NCI-H446 treated with DMSO at 0.1 percent for 48 hours (cell line): ENCODE results near the gene VASN.
"Not testable (repeated sequence)": the region's sequence is repeated elsewhere in the genome, so short reads cannot be mapped to it uniquely, and the experiment has no call there.

ENCODE experiments used
- DNase-seq: peaks from one replicate; lab custom pipeline; 2025; lab: John Stamatoyannopoulos, UW

Gene VASN

DNA sequence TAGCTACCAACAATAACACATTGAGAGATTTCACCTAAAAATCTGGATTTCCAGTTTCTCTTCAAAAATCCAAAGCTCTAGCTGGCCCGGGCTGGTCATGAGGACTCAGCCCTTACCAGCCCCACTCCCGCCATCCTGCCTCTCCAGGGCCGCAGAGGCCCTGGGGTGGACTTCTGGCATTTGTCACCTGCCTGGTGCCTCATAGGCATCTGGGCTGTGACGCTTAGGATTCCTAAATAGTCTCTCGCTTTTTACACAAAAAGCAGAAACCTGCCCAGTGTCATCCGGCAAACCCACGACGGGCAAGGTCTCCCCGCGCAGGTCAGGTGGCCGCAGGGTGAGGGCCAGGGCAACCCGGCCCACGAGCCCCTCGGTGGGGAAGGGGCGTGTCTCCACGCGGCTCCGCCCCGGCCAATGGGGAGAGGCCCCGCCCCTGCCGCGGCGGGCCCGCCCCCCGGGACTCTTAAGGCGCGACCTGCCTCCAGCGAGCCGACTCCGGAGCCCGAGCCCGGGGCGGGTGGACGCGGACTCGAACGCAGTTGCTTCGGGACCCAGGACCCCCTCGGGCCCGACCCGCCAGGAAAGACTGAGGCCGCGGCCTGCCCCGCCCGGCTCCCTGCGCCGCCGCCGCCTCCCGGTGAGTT is at the start of gene VASN:
Gene VASN (plus strand): TSS at position 492 of the 644 bp plus-strand sequence. CDS start 9,030 bp downstream, outside the sequence.
- DNase-seq: no peak

DNA sequence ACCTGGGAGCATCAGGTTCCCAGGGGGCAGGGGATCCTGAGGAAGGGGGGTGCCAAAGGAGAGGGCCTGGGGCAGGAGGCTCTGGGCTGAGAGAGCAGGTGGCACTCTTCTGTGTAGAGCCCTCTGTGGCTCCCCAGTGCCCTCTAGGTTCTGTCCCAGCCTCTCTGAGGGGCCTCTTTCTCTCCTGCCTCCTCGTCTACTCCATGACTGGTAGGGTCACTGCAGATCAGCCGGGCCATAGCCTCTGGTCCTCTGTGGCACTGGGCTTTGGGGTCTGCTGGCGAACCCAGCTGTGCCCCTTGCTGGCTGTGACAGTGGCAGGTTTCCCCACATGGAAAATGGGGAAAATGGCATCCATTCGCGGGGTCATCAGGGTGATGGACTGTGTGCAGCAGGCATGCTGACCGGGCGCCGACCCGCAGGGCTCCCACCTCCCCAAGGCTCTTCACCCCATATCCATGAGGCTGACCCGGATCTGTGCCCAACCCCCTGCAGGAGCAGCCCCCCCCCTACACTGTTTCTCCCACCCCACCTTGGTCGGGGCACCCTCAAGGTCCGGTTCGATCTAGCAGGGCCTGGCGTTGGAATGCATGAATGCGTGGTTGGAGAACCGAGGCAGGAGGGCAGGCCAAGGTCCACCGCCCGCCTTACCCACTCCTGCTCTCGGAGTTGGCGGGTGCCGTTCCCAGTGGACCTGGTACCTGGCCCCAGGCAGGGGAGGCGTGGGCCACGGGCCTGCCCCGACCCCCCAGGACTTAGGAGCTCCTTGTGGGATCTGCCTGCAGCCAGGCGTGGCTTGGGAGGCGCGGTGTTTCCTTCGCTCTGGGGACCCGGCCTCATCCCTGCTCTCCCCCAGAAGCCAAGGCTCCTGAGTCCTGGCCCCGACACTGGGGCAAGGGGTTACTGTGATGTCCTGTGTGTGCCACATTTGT is 49.3 kb upstream of the VASN start:
- no peak for DNase-seq

DNA sequence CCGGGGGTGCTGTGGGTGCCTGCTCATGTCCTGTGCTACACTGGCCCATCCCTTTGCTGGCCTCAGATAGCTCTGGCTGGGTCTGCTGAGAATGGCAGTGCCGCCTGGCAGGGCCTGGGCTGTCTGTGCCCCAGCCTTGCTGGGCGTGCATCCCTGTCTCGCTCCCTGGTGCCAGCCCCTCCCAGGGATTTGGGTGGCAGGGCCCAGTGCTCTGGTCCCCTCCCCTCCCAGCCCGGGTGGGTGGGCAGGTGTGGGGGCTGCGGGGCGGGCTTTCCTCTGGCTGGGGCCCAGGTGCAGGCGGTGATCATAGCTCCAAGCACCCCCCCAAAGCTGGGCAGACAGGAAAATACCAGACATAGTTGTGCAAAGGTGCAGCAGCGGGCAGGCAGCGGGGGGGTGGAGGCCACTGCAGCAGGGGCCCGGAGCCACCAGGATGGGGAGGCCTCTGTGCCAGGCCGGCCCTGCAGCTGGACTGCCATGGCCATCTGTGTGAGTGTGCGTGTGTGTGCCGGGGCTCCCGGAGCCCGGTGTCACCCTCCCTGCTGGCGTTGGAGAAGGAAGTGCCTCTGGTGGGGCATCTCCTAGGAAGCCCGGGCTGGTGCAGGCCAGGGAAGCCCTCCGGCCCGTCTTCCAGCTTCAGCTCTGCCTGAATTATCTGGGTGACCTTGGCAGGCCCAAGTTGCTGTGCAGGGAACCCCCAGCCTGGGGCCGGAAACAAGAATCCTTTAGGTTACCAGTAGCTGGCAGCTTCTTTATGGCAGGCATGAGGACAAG is 48.4 kb upstream of the VASN start:
- DNase-seq: no peak

DNA sequence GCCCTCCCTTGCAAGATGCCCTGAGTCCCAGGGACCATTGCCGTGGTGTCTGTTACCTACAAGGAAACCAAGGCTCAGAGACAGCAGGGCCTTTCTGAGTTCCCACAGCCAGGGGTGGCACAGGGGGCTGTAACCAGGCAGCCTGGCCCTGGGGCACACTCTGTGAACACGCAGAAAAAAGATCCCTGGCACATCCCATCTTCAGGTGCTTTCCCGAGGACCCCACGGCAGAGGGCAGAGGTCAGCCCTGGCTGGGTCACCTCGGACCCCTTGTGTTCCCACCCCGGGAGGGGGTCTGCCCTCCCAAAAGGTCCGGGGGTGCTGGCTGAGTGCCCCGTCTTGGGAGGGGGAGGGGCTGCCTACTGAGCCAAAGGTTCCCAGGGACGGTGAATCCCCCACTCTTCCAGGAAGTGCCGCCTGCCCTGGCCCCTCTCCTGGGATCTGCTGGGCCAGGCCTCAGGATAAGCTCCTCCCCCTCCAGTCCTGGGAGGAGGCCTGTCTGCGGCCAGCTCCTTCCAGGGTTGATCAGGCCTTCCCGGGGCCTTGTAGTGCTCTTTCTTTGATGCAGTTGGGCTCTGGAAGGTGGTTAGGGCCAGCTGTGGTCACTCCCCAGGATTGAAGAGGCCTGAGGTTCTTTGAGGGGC is 47.7 kb upstream of the VASN start:
- DNase-seq: no peak

DNA sequence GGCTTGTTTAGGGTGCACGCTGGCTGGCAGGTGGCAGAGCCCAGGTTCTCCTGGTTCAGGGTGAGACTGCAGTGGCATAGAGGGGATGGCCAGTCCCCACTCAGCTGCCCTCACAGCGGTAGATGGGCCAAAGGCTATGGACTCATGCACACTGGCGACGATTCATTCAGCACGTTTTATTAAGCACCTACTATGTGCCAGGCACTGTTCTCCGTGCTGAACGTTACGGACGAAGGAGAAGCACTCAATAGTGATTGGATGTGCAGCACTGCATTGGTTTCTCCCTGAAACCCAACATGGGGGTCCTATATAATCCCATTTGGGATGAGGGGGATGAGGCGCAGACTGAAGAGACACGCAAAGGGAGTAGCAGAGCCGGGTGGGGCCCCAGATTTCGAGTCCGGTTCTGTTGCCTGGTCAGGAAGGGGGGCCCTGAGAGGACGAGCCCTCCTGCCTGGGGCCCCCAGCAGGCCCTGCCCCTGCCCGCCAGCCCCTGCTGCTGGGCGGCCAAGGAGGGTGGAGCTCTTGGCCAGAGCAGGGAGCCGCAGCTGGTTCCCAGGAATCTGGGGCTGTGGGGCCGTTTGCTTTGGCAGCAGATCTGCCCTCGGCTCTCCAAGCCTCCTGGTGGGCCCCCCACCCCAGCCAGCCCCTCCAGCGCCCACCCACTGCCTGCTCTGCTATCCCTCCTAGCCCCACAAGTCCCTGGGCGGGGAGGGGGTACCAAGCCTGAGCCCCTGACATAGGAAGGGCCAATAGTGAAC is 47.0 kb upstream of the VASN start:
- DNase-seq: no peak

DNA sequence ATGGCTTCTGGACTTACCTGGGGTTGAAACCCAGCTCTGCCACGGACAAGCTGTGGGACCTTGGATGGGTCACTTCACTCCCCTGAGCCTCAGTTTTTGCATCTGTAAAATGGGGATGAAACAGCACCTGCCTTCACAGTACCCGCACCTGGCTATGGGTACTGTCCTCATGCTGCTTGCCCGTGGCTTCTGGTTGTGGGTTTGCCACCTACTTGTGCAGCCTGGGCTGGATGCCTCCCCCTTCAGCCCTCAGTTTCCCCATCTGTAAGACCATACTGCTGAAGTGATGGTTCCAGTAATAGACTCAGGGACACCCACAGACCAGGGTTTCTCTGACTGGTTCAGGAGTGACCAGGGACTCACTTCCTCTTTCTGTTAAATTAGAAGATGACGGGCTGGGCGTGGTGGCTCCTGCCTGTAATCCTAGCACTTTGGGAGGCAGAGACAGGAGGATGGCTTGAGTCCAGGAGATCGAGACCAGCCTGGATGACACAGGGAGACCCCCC is 46.3 kb upstream of the VASN start:
- no peak for DNase-seq

DNA sequence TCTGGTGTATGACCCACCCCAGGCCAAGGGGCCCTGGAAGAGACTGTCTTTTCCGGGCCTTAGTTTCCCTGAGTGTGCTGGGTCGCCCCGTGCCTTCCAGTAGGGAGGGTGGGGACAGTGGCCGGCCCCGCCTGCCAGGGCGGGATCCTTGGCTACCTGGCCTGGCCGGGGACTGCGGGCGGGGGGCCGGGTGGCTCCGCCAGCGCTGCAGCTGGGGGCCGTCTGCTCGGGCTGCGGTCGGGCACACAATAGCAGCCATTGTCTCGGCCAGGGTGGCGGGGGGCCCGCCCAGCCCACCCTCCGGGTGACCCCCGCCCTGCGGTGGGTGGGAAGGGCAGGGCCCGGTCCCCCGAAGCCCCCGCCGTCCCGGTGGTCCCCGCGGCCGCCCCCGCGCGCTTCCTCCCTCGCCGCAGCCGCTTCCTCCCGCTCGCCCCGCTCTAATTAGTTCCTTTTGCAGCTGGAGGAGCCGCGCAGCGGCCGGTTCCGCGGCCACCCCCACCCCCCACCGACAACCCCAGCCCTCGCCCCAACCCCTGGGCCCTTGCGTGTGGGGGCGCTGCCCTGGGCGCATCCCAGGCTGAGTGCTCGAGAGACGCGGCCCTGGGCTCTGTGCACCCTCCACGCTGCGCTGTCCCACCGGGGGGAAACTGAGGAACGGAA is 44.1 kb upstream of the VASN start:
- DNase-seq: no peak

DNA sequence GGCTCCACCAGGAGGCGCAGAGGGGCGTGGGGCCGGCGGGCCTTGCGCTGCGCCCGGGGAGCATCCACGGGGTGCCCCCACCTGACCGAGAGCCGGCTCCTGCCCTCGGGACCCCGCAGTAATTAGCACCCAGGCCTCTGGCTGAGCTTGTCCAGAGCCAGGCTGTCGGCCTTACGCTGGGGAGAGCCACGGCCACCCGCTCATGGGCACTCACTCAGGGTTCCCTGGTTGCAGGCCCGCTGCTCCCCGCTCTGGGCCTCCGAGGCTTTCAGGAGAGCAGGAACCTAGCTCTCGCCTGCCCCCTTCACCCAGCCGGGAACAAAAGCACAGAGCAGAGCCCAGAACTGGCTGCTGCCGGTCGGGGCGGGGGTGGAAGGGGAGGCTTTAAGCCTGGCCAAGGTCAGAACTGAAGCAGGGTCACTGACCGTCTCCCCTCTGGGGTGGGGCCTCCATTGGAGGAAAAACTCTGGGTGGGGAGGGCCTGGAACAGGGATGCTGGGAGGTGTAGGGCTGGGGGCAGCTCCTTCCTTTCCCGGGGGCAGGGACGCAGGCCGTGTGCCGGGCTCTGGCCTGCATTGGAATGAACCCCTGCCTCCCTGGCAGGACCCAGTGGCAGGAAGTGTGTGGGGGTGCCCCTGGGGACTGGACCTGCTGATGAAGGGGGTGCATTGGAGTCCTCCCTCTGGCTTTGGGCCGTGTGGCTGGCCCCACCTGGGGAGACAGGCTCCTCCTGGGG is 43.4 kb upstream of the VASN start:
- DNase-seq: no peak

DNA sequence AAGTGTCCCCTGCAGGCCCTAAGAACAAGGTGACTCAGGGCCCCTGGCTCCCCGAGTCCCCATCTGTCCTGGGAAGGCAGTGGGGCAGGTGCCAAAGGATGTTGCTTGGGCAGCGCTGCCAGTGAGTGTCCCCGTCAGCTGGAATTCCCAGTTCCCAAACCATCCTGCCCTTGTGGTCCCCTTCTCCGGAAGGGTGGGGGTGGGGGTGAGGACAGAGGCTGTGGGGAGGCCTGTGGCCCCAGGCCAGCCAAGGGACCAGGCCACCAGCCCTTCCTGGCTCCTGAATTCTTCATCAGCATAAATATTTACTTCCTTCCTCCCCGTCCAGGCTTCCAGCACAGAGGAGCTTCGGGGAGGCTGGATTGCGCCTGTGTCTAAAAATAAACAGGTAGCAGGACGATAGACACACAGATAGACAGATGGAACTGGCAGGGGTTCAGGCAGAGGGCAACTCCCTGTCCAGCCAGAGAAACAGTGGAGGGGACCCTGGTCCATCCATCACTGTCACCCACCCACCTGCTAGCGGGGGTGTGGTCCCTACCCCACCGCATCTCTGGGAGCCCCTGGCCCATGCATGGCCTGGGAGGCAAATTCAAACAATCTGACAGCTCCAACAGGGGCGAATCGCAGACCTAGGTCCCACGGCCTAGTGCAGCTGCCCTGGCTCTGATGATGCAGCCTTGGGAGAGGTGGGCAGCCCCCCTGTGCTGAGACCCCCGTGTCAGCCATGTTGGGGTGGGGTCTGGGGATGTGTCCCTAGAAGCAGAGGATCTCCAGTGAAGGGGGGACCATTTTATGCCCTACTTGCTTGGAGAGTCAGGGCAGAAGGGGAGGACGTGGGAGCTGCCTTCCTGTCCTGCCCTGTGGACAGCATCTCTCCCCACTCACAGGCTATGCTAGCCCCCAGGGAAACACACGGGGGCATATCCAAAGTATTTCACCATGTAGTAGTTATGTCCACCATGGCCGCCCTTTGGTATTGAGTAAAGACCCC is 42.6 kb upstream of the VASN start:
- DNase-seq: no peak

DNA sequence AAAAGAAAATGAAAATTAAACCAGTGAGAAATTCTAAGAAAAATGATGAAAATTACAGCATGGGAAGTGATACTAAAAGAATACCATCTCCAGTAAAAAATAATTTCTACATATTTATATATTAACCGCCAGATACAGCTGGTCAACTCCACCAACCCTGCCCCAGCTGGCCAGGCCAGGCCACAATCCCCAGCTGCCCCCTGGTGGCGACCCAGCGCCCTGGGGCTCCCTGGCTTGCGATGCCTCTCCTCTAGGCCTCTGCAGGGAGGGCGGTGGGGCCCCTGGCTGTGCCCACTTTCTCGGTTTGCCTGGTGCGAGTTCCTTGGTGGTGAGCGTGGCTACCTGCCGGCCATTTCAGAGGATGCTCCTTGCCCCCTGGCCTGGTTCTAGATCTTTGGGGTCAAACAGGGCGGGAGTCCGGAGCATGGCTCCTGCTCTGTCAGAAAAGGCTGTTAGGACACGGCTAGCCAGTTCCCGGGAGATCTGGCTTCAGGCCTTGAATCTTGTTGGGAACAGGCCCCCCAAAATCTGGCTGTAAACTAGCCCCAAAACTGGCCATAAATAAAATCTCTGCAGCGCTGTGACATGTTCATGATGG is 41.3 kb upstream of the VASN start:
- no peak for DNase-seq

DNA sequence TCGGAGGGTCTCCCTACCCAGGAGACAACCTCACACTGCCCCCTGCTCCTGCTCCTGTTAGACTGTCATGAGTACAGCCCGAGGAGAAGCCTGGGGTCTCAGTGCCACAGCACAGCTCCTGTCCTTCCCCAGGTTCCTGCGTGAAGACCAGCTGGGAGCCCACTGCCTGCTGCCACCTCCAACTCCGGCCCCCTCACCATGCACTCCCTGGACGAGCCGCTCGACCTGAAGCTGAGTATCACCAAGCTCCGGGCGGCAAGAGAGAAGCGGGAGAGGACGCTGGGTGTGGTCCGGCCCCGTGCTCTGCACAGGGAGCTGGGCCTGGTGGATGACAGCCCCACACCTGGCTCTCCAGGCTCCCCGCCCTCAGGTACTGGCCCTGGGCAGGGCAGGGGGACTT is 39.6 kb upstream of the VASN start:
- DNase-seq: no peak

DNA sequence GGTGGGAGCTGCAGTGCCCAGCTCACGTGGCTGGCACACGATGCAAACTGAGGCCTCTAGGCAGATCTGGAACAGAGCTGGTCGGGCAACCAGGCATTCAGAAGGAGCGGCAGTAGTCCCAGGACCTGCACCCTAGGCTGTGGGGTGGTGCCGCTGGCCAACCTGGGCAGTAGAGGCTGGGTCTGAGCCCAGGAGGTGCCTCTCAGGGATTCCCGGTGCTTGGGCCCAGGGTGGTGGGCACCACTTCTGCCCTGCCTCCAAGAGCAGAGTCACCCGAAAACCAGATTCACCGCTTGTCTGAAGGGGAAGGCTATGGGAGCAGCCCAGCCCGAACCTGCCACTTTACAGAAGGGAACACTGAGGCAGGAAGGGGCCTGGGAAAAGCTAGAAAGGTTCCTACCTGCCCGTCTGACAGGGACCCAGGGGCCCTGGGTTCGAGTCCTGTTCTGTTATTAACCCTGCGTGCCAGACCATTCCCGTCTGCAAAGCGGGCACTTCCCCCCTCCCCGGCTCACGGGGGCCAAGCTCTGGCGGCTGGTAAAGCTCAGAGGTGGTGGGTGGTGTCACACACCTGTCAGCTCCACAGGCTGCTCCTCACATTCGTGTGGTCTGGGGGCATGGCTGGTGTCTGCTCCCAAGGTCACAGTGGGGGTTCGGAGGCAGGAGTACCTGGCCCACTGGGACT is 38.9 kb upstream of the VASN start:
- DNase-seq: no peak

DNA sequence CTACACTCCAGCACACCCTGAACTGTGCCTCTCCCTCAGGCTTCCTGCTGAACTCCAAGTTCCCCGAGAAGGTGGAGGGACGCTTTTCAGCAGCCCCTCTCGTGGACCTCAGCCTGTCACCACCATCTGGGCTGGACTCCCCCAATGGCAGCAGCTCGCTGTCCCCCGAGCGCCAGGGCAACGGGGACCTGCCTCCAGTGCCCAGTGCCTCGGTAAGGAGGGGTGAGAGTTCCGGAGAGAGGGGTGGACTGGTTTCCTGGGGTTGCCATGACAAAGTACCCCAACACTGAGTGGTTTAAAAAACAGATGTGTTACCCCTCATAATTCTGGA is 38.4 kb upstream of the VASN start:
- no peak for DNase-seq

DNA sequence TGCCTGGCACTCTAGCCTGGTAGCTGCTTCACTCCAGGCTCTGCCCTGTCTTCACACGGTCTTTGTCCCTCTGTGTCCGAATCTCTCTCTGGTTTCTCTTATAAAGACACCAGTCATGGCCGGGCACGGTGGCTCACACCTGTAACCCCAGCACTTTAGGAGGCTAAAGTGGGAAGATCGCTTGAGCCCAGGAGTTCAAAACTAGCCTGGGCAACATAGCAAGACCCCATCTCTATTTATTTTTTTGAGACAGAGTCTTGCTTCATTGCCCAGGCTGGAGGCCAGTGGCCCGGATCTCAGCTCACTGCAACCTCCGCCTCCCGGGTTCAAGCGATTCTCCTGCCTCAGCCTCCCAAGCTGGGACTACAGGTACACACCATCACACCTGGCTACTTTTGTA is 37.9 kb upstream of the VASN start:
- not testable (repeated sequence) for DNase-seq

DNA sequence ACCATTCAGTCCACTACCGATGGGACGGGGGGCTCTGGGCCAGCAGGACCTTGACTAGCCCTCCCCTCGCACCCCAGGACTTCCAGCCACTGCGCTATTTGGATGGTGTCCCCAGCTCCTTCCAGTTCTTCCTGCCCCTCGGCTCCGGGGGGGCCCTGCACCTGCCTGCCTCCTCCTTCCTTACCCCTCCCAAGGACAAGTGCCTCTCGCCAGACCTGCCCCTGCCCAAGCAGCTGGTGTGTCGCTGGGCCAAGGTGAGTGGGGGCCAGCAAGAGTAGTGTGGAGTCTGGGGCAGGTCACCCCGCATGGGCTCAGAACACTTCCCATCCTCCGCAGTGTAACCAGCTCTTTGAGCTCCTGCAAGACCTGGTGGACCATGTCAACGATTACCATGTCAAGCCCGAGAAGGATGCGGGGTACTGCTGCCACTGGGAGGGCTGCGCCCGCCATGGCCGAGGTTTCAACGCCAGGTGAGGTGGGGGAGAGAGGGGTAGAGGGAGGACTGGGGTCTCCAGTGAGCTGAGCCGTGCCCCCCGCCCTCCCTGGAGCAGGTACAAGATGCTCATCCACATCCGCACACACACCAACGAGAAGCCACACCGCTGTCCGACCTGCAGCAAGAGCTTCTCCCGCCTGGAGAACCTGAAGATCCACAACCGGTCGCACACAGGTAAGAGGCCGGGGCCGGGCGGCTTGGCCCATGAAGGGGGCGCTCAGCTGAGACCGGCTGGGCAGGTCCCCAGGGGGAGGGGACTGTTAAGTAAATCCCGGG is 36.7 kb upstream of the VASN start:
- no peak for DNase-seq

DNA sequence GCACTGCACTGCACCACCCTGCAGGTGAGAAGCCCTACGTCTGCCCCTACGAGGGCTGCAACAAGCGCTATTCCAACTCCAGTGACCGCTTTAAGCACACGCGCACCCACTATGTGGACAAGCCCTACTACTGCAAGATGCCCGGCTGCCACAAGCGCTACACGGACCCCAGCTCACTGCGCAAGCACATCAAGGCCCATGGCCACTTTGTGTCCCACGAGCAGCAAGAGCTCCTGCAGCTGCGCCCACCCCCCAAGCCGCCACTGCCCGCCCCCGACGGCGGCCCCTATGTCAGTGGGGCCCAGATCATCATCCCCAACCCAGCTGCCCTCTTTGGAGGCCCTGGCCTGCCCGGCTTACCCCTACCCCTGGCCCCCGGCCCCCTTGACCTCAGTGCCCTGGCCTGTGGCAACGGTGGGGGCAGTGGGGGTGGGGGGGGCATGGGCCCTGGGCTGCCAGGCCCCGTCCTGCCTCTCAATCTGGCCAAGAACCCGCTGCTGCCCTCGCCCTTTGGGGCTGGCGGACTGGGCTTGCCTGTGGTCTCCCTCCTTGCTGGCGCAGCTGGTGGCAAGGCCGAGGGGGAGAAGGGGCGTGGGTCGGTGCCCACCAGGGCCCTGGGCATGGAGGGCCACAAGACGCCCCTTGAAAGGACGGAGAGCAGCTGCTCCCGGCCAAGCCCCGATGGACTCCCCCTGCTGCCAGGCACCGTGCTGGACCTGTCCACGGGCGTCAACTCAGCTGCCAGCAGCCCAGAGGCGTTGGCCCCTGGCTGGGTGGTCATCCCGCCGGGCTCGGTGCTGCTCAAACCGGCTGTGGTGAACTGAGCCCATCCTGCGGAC is 34.7 kb upstream of the VASN start:
- DNase-seq: no peak
